Measurements from ENCODE around the gene CPHXL.

DNA sequence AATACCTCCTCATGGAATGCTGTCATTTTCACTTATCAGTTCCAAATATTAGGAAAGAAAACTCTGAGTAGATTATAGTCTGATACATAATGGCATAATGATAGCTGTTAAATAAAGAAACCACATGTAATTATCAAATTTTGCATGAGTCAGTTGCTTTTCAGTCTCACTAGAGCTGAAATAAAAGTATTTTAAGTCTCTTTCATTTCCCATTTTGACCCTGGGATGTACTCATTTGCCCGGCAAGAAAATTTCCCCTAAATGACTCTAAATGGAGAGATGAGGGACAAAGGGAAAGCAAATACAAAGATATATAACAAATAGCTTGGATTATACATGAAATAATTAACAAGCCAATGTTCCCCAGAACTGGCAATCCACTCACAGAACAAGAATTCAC is 47.9 kb upstream of the CPHXL start:
- no peak for TF ChIP-seq RAD21 (conservative IDR thresholded peaks at IDR 0.05 in 1 of 2, IDR thresholded peaks at IDR 0.05 in 1 of 2)
- TF ChIP-seq, protein P1, sequence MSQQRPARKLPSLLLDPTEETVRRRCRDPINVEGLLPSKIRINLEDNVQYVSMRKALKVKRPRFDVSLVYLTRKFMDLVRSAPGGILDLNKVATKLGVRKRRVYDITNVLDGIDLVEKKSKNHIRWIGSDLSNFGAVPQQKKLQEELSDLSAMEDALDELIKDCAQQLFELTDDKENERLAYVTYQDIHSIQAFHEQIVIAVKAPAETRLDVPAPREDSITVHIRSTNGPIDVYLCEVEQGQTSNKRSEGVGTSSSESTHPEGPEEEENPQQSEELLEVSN (IDR thresholded peaks at IDR 0.05; ENCODE audit: borderline replicate concordance, low read depth): no peak
- no peak for TF ChIP-seq POLR2A (IDR thresholded peaks at IDR 0.05; ENCODE audit: low read length)
- no peak for TF ChIP-seq FOSL2 (IDR thresholded peaks at IDR 0.05)
- TF ChIP-seq FOSL2 (CRISPR knock-in tag; IDR thresholded peaks at IDR 0.05): no peak
- TF ChIP-seq, protein P2, sequence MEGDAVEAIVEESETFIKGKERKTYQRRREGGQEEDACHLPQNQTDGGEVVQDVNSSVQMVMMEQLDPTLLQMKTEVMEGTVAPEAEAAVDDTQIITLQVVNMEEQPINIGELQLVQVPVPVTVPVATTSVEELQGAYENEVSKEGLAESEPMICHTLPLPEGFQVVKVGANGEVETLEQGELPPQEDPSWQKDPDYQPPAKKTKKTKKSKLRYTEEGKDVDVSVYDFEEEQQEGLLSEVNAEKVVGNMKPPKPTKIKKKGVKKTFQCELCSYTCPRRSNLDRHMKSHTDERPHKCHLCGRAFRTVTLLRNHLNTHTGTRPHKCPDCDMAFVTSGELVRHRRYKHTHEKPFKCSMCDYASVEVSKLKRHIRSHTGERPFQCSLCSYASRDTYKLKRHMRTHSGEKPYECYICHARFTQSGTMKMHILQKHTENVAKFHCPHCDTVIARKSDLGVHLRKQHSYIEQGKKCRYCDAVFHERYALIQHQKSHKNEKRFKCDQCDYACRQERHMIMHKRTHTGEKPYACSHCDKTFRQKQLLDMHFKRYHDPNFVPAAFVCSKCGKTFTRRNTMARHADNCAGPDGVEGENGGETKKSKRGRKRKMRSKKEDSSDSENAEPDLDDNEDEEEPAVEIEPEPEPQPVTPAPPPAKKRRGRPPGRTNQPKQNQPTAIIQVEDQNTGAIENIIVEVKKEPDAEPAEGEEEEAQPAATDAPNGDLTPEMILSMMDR (IDR thresholded peaks at IDR 0.05): no peak
- no peak for TF ChIP-seq SREBF2 (IDR thresholded peaks at IDR 0.05)
- no peak for TF ChIP-seq CHD2 (IDR thresholded peaks at IDR 0.05; ENCODE audit: low read length, partially characterized antibody)
- TF ChIP-seq NFE2L2 (conservative IDR thresholded peaks at IDR 0.05; ENCODE audit: low read length): no peak
- TF ChIP-seq HDAC2 (IDR thresholded peaks at IDR 0.05): no peak
- no peak for TF ChIP-seq ESRRA (IDR thresholded peaks at IDR 0.05; ENCODE audit: borderline replicate concordance, low read length)
- no peak for TF ChIP-seq RCOR1 (IDR thresholded peaks at IDR 0.05; ENCODE audit: low read depth, low read length)

Data from A549 (cell line).